HG03103 (cell line): ENCODE results near the gene CLEC18A.
"Not testable (repeated sequence)": the region's sequence is repeated elsewhere in the genome, so short reads cannot be mapped to it uniquely, and the experiment has no call there.

ENCODE experiments used
- ATAC-seq: cut with Tn5 transposase; IDR thresholded peaks from one replicate; pipeline ENCODE4 v1.9.1; 2021; ENCODE audit warnings: low read depth; ENCODE audit not compliant: unreplicated experiment

Gene CLEC18A

DNA sequence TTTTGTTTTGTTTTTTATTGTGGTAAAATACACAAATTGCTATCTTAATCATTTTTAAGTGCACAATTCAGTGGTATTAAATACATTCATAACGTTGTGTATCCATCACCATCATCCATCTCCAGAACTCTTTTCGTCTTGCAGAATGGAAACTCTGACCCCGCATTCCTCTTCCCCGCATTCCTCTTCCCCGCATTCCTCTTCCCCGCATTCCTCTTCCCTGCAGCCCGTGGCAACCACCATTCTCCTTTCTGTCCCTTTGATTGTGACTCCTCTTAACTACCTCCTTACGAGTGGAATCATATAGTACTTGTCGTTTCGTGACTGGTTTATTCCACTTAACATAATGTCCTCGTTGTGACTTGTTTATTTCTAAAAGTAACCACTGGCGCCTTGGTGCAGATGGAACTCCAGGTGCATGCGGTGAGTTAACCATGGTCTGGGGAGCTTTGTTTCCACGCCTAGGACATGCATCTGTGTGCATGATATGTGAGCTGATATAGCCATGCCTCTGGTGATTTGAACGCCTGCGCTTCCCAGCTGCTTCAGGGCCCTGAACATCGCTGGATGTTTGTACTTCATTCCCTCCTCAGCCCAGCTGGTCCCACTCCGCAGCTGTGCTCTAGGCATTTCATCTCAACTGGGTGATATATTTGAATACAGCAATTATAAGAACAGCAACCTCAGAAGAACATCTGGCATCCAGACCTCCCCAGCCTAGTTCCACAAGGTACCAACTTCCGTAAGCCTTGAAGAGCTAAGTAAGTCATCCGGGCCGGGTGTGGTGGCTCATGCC lies 7.7 kb upstream of the CLEC18A start:
- ATAC-seq: not testable (repeated sequence)

DNA sequence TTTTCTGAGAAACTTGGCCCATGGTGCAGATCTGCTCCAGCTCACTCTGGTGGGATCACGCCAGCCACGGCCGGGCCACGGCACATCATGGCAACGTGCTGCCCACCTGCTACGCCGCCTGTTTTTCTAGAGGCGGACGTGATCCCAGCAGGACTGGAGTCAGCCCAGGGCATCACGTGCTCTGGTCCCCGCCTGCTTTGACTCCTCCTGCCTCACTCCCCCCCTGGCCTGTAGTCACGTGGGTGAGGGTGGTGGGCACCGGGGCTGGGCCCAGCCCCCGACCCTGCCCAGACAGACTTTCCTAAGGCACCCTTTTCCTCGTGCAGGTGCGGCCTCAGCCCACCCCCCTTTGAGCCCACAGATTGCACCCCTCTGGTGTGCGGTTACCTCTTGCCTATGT lies 723 bp upstream of the CLEC18A start:
- ATAC-seq: not testable (repeated sequence)

DNA sequence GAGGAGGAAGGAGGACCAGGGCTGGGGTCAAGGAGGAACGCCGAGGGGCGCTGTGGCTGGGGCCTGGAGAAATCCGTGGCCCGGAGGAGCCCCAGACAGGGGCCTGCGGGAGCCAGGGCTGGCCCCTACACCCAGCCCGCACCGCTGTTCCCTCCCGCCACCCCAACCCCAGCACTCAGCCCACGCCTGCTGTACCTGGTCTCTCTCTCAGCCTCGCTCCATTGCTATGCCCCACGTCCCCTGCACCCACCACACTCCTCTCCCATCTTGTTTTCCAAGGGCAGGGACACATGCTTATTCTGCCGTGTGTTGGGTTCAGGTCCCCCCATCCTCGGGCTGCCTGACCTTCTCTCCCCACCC lies 518 bp downstream of the CLEC18A start:
- not testable (repeated sequence) for ATAC-seq

DNA sequence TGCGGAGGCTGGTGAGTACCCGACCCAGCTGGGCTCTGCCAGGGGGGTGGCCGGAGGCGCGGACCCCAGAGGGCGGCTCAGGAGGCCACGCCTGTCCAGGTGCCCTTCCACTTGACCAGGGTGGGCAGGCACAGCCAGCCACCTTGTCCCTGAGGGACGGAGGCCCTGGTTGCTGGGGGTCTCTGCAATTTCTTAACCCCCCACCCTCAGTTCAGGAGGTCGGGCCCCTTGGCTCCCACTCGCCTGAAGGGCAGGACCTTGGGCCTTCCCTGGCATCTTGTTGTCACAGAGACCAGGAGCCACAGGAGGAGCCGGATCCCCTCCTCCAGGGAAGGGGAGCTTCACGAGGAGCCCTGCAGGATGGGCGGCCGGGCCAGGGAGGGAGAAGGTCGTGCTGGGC lies 982 bp downstream of the CLEC18A start:
- not testable (repeated sequence) for ATAC-seq

DNA sequence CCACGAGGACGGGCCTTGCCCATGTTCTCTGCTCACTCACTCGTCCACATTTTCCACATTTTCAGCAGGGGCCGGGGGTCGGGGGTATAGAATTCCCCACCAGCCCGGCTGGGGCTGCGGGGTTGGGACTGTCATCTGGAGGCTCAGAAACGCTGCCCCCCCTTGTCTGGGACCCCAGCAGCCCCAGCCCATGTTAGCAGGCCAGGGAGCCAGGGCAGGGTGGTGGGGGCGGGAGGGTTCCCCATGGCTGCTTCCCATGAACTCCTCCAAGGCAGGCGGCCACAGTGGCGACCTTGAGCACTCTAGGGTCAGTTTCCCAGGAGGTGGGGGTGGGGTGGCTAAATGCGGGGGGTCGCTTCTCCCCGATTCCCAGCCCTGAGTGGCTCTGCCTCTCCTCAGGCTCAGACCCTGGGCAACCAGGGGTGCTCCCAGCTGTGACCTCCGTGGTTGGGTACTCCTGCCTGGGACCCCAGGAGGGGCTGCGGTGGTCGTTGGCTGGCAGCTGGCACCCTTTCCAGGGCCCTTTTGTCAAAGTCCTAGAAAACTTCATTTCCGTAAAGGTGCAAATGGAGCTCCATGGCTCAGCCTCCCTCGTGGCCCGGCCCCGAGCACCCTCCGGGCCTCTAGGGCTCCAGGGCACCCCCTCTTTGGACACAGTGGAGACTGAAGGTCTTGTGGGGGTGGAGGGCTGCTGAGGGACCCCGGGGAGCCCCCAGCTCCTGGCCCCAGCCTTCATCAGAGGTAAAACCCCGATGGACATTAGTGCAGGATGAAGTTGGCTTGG lies 1.6 kb downstream of the CLEC18A start:
- not testable (repeated sequence) for ATAC-seq

DNA sequence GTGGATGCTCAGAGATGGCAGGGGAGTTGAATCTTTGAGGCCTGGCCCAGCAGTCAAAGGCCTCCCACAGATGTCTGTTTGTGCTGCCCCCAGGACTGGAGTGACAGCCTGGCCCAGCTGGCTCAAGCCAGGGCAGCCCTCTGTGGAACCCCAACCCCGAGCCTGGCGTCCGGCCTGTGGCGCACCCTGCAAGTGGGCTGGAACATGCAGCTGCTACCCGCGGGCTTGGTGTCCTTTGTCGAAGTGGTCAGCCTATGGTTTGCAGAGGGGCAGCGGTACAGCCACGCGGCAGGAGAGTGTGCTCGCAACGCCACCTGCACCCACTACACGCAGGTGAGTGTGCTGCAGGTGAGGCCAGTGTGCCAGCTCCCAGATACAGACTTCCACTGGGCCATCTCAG lies 3.1 kb downstream of the CLEC18A start:
- ATAC-seq: not testable (repeated sequence)

DNA sequence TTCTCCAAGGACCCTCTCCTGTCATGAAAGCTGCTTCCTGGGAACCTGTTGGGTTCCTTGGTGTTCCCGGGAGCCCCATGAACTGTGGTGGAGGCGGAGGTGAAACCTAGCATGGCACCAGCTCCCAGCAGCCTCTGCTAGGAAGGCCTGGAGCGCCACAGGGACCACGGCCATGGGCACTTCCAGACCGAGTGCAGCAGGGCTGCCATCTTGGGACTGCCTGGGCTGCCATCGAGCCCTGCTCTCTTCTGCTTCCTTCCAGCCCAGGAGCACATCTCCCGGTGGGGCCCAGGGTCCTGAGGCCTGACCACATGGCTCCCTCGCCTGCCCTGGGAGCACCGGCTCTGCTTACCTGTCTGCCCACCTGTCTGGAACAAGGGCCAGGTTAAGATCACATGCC lies 12.2 kb downstream of the CLEC18A start:
- ATAC-seq: not testable (repeated sequence)

DNA sequence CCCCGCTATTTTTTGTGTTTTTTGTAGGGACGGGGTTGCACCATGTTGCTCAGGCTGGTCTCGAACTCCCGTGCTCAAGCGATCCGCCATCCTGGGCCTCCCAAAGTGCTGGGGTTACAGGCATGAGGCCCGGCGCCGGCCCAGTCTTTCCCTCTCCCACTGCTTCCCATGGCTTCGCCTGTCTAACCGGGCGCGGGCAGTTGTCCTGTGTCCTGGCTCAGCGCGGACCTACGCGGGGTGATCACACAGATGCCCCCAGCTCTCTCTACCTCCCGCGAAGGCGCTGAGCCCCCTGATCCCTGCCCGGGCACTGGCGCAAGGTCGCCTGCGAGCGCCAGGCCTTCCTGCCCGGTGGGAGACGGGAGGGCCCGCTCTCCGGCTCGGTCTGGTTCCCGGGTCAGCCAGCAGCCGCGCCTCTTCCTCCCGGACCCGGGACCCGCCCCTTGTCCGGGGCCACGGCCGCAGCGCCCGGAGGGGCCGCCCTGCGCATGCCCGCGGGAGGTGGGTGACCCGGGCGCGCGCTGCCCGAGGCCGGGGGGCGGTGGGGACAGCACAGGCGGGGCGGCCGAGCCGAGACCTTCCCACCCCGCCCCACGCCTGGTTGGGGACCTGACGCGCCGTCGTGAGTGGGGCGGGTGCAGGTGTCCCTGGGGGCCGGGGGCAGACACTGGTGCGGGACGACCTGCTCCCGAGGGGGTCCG lies 14.0 kb downstream of the CLEC18A start:
- ATAC-seq: not testable (repeated sequence)

DNA sequence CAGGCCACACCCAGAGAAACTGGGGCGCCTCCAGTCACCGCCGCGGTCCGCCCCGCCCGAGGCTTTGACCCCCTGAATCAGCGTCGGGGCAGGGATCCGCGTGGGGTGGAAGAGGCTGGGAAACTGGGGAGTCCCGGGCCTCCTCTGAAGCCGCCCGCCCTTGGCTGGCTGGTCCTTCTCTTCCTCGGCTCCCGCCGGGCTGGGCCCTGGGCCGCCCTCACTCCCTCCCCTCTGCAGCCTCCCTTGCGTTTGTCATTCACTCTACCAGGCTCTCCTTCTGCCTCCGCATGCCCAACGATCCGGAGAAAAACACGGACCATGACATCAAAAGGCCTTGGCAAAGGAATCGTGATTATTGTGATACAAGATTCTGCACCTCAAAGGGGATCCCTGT lies 14.5 kb downstream of the CLEC18A start:
- ATAC-seq: not testable (repeated sequence)

DNA sequence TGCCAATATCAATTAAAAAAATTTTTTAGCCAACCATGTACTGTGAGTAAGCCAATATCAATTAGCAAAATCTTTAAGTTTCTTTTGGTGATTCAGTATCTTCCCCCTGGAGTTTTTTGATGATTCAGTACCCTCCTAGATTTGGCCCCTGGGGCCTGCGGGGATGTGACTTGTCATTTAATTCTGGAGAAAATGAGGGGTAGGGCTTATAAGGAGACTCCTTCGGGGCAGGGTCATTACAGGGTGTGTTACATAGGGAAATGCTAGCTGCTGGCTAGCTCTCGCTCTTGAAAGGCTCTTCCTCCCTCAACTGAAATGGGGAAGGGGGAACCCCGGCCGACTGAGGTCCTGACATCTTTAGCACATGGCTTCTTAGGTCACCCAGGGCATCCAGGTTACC lies 16.6 kb downstream of the CLEC18A start:
- not testable (repeated sequence) for ATAC-seq

DNA sequence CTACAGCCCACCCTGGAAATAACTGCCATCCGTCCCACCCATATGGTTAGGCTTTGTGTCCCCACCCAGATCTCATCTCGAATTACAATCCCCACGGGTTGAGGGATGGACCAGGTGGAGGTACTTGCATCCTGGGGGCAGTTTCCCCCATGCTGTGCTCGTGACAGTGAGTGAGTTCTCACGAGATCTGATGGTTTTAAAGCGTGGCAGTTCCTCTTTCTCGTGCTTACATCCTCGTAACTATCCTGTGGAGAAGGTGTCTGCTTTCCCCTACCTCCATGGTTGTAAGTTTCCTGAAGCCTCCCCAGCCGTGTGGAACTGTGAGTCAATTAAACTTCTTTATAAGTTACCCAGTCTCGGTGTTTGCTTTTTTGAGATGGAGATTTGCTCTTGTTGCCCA lies 17.0 kb downstream of the CLEC18A start:
- not testable (repeated sequence) for ATAC-seq

DNA sequence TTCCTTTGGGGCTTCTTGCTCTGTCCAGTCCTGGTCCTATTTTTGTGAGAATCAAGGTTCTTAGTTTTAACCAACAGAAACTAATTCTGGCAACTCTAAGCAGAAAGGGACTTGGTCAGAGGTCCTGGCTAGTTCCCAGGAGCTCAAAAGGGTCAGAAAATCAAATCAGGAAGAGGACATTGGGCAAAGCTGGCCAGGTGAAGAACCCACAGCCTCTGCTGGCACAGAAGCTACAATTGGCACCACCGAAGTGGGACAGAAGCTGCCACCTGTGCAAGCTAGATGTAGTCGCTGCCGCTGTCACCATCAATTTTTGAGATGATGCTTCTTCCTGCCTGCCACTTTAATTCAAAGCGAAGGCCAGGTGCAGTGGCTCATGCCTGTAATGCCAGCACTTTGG lies 18.5 kb downstream of the CLEC18A start:
- ATAC-seq: not testable (repeated sequence)

DNA sequence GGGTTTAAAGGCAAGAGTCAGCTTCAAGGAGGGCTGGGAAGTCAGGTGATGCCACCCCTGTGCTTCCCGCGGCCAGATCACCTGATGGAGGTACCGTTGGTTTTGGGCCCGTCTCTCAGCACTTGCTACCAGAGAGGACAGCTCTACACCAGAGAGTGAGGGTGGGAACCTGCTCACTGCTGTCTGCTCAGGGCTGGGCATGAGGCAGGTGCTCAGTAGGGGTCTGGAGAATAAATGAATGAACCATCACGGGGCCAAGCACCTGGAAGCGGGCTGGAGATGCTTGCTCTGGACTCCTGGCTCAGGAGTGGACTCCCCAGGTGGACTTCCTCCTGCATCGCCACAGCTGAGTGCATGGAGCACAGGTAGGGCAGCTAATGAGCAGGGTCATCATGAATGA lies 21.0 kb downstream of the CLEC18A start:
- not testable (repeated sequence) for ATAC-seq

DNA sequence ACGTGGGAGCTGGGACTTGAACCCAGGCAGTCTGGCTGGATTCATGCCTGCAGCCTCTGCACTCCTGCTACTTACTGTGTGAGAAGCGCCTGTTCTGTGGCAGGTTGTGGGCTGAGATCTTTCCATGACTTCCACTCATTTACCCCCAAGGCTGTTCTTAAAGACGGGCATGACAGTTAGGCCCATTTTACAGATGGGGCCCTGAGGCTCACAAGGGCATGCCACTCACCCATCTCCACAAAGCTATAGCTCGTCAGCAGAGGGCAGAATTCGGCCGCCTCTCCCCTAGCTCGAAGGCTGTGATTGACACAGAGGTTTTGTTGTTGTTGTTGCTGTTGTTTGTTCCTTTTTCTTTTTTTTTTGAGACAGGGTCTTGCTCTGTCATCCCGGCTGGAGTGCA lies 21.8 kb downstream of the CLEC18A start:
- ATAC-seq: not testable (repeated sequence)

DNA sequence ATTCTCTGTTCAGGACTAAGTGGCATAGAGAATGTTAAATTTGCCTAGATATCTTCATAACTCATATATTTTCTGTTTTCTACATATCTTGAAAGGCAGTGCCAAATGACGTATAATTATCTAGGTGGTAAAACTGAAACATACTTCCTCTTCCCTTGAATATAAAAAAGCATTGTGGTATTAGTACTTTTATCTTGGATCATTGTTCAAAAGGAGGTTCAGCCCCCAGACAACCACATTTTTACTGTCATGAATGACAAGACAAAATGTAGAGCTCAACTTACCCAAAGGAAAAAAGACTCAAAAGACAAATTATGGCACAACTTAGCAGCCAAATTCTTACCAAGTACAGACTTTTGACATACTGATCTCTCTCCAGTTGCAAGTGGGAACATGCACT lies 34.1 kb downstream of the CLEC18A start:
- ATAC-seq: not testable (repeated sequence)

DNA sequence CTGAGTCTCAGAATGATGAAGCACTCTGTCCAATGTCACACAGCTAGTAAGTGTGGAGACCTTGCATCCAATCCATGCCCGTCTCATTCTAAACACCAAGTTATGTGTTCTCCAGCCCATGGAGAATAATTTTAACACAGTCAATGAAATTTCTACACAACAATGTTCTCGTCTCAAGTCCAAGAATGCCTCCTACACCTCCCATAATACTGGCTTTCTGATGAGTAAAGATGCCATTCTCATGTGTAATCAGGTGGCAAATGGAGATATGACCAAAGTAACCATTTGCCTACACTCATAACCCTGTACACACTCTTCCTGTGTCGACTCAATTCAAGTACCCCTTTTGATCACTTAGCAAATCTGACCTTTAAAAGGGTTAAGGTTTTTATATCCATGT lies 46.8 kb downstream of the CLEC18A start:
- ATAC-seq: not testable (repeated sequence)

DNA sequence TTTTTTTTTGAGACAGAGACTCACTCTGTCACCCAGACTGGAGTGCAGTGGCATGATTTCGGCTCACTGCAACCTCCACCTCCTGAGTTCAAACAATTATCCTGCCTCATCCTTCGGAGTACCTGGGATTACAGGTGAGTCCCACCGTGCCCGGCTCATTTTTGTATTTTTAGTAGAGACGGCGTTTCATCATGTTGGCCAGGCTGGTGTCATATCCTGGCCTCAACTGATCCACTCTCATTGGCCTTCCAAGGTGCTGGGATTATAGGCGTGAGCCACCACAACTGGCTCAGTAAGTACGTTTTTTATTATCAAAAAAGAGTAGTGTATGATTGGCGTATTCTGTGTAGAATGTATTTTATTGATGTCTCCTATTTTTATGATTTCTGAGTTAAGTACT lies 48.7 kb downstream of the CLEC18A start:
- not testable (repeated sequence) for ATAC-seq

DNA sequence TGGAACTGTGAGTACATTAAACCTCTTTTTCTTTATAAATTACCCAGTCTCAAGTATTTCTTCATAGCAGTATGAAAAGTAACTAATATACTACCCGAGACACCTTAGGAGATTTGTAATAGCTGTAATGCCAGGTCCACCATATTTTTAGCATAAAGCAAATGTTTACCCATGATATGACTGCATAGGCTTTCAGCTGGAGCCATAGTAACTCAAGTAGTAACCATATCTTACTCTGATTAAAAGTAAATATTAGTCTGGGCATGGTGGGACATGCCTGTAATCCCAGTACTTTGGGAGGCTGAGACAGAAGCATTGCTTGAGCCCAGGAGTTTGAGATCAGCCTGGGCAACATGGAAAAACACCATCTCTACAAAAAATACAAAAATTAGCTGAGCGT lies 52.4 kb downstream of the CLEC18A start:
- ATAC-seq: not testable (repeated sequence)

DNA sequence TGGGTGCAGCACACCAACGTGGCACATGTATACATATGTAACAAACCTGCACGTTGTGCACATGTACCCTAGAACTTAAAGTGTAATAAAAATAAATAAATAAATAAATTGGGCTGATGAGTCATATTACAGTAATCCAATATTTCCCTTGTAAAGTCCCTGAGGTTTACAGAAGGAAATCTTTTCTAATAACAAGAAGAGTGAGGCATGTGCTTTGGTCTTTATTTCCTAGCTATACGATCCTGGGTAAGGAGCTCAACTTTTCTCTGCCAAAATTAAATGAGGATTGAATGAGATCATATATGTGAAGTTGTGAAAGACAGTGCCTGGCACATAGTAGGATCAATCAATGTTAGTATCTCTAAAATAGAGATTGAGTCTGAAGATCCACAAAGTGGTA lies 57.5 kb downstream of the CLEC18A start:
- ATAC-seq: not testable (repeated sequence)

DNA sequence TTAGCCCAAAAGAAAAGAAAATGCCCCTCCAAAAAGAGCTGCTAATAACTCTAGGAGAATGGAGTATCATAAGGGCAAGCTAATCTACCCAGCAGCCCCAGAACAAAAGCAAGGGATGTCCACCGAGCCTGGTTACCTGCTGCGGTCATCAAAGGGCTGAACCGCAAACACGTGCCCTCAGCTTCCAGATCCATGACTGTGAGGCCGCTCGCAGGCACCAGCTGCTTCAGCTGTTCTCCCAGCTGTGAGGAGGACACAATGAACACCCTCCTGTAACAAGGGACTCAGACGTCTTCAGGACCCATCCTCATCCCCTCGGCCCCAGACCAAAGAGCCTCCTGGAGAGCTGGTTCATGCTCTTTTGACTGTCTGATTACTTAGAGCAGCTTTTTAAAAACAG lies 59.5 kb downstream of the CLEC18A start:
- ATAC-seq: not testable (repeated sequence)

DNA sequence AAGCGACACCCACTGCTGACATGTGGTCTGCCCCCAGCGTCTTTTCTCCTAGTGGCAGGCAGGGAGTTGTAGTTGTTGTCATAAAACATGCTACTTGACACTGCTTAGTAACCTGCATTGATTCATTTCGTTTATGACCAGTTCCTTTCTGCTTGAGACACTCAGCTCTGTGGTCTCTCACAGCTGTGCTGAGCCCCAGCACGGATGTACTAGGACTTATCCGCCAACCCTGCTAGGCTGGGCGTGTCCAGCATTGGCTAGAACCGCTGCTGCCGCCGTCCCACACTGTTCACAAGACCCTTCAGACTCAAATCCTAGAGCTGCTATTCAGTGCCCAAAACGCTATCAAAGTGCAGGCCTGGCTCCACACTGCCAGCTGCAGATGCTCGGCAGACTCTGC lies 60.0 kb downstream of the CLEC18A start:
- not testable (repeated sequence) for ATAC-seq
